GM12878 (cell line): ENCODE data around the gene ADCY9. TPM values are rescaled to one million over a fixed set of nuclear protein-coding genes. Genes with fewer than 3 reads are reported as not detected.

ENCODE experiments used
- ATAC-seq: fragments of 200-7000 bp; cut with Tn5 transposase; 3 replicates; pipeline ENCODE4 v1.9.1; 2020; ENCODE audit warnings: mild to moderate bottlenecking, moderate library complexity
- BruUV-seq: library from RNA; stranded (reverse); fragments of 400-500 nt; replicated peaks from 2 replicates; lab custom pipeline; 2021; lab: Mats Ljungman, UMichigan
- CTCF ChIA-PET: fragments of 300-600 bp; sonication (Branson Sonifier 250); formaldehyde crosslinking; extraction: SDS; loops from one replicate; lab custom pipeline; 2021; ENCODE audit warnings: inconsistent platforms; lab: Yijun Ruan, JAX
- POLR2A ChIA-PET: fragments of 350-600 bp; formaldehyde crosslinking; extraction: SDS; loops from one replicate; lab custom pipeline; 2021; ENCODE audit warnings: inconsistent platforms; lab: Charles Lee
- RAD21 ChIA-PET: fragments of 300-600 bp; sonication (Branson Sonifier 250); formaldehyde crosslinking; loops from one replicate; lab custom pipeline; 2023; ENCODE audit warnings: antibody characterized with exemption; ENCODE audit not compliant: unreplicated experiment; lab: Charles Lee
- SMC1A ChIA-PET: fragments of 300-600 bp; sonication (Branson Sonifier 250); formaldehyde crosslinking; loops from one replicate; lab custom pipeline; 2023; ENCODE audit not compliant: unreplicated experiment, uncharacterized antibody; lab: Charles Lee
- DNase-seq: peaks from one replicate; pipeline ENCODE4 v3.0.0-alpha.2; 2011; ENCODE audit warnings: low read depth, low spot score
- FAIRE-seq: peaks from 3 replicates; lab custom pipeline; 2011; peaks lifted over from hg19 to GRCh38; lab: Jason Lieb, UNC
- H2AFZ ChIP-seq: 2 replicates; pipeline ENCODE4 v1.6.0; 2011; ENCODE audit warnings: low read depth, low read length, control low read depth; ENCODE audit not compliant: control insufficient read depth
- H3K27ac ChIP-seq: 2 replicates; pipeline ENCODE4 v1.5.1; 2011; ENCODE audit warnings: control low read depth; ENCODE audit not compliant: control insufficient read depth, insufficient read depth
- H3K27me3 ChIP-seq, 2 experiments: replicated peaks in 1 of 2; 2 replicates each; pipeline versions ENCODE4 v1.6.0 to v1.6.1; 2011; ENCODE audit warnings: low read length in 1 of 2; ENCODE audit not compliant: control insufficient read depth in 2 of 2, insufficient read depth in 2 of 2
- H3K36me3 ChIP-seq, 2 experiments: 2 replicates each; pipeline ENCODE4 v1.5.1; 2011; ENCODE audit warnings: low read length in 1 of 2; ENCODE audit not compliant: control insufficient read depth in 2 of 2, insufficient read depth in 2 of 2
- H3K4me1 ChIP-seq: 2 replicates; pipeline ENCODE4 v1.6.1; 2011; ENCODE audit warnings: mild to moderate bottlenecking, low read length, moderate library complexity, mixed read lengths; ENCODE audit not compliant: control insufficient read depth, insufficient read depth
- H3K4me2 ChIP-seq: 2 replicates; pipeline ENCODE4 v1.6.0; 2011; ENCODE audit warnings: control low read depth; ENCODE audit not compliant: control insufficient read depth, insufficient read depth
- H3K4me3 ChIP-seq: fragments of 200-600 bp; sonication (generic); 2 replicates; pipeline ENCODE4 v1.5.1; 2016
- H3K79me2 ChIP-seq: 2 replicates; pipeline ENCODE4 v1.6.0; 2011; ENCODE audit warnings: low read length; ENCODE audit not compliant: control insufficient read depth, insufficient read depth
- H3K9ac ChIP-seq: 2 replicates; pipeline ENCODE4 v1.8.0; 2011; ENCODE audit warnings: low read length, control low read depth, mixed read lengths; ENCODE audit not compliant: control insufficient read depth, insufficient read depth
- H3K9me3 ChIP-seq: replicated peaks from 3 replicates; pipeline ENCODE4 v1.5.1; 2011; ENCODE audit warnings: mild to moderate bottlenecking, low read length; ENCODE audit not compliant: control insufficient read depth, insufficient read depth
- H4K20me1 ChIP-seq: 2 replicates; pipeline ENCODE4 v1.6.0; 2011; ENCODE audit not compliant: control insufficient read depth, insufficient read depth
- CEBPZ ChIP-seq: fragments of 150-350 bp; IDR thresholded peaks from 2 replicates; pipeline ENCODE4 v1.6.1; 2016; ENCODE audit warnings: low read depth, low read length
- CHD4 ChIP-seq: fragments of 200-600 bp; sonication (generic); IDR thresholded peaks from 2 replicates; pipeline ENCODE4 v1.6.1; 2016; ENCODE audit warnings: mild to moderate bottlenecking
- CREB1 ChIP-seq: IDR thresholded peaks from 2 replicates; pipeline ENCODE4 v1.6.1; 2012; ENCODE audit warnings: low read depth, mild to moderate bottlenecking, inconsistent platforms
- ETV6 ChIP-seq, 2 experiments: fragments of 450-650 bp in 1 of 2; IDR thresholded peaks in 1 of 2; conservative IDR thresholded peaks in 1 of 2; 2 replicates each; pipeline ENCODE4 v1.6.1; 2014; ENCODE audit warnings: antibody characterized with exemption in 1 of 2, borderline replicate concordance in 1 of 2, low read depth in 1 of 2, mild to moderate bottlenecking in 1 of 2, moderate library complexity in 1 of 2
- HDGF ChIP-seq: fragments of 450-650 bp; IDR thresholded peaks from 2 replicates; pipeline ENCODE4 v1.6.1; 2016; ENCODE audit warnings: antibody characterized with exemption
- HSF1 ChIP-seq: fragments of 150-350 bp; IDR thresholded peaks from 2 replicates; pipeline ENCODE4 v1.6.1; 2014; ENCODE audit warnings: mild to moderate bottlenecking, low read depth, low read length
- MLLT1 ChIP-seq: fragments of 450-650 bp; IDR thresholded peaks from 2 replicates; pipeline ENCODE4 v1.6.1; 2016; ENCODE audit warnings: mild to moderate bottlenecking
- NFYB ChIP-seq: IDR thresholded peaks from 2 replicates; pipeline ENCODE4 v1.6.1; 2011; ENCODE audit warnings: low read depth, mild to moderate bottlenecking, low read length, improper control_type of control experiment, moderate library complexity; ENCODE audit not compliant: insufficient read depth
- POU2F2 ChIP-seq: IDR thresholded peaks from 3 replicates; pipeline ENCODE4 v1.6.1; 2011; ENCODE audit warnings: low read depth, mild to moderate bottlenecking, low read length, borderline replicate concordance
- SIN3A ChIP-seq: IDR thresholded peaks from 2 replicates; pipeline ENCODE4 v1.6.1; 2012; ENCODE audit warnings: low read depth, low read length, improper control_type of control experiment
- SMARCA5 ChIP-seq: fragments of 450-650 bp; IDR thresholded peaks from 2 replicates; pipeline ENCODE4 v1.6.1; 2017; ENCODE audit warnings: mild to moderate bottlenecking
- TBL1XR1 ChIP-seq: IDR thresholded peaks from 2 replicates; pipeline ENCODE4 v1.6.1; 2012; ENCODE audit warnings: low read depth, low read length, improper control_type of control experiment
- ZNF384 ChIP-seq: IDR thresholded peaks from 2 replicates; pipeline ENCODE4 v1.6.1; 2012; ENCODE audit warnings: low read depth, mild to moderate bottlenecking, low read length, improper control_type of control experiment, borderline replicate concordance
- WGBS: methylation state at CpG from one replicate; pipeline ENCODE4 v1.1.6; 2016; ENCODE audit warnings: low lambda C conversion rate; ENCODE audit not compliant: insufficient replicate concordance, insufficient coverage; ENCODE audit errors: missing lambda C conversion rate; 5-methylcytosine and 5-hydroxymethylcytosine counted together
- in situ Hi-C: fragments of 300-500 bp; cut with MboI; formaldehyde crosslinking; loops from 9 replicates; pipeline ENCODE4 v1.14.3; 2018; ENCODE audit warnings: mixed read lengths
- intact Hi-C: fragments of 100-400 bp; cut with micrococcal nuclease; formaldehyde crosslinking; loops from one replicate; pipeline ENCODE4 v1.14.2; 2022; ENCODE audit not compliant: unreplicated experiment
- polyA plus RNA-seq, 11 experiments: library from polyadenylated mRNA; depleted of rRNA in 4 of 11; unstranded in 6 of 11; stranded (reverse) in 5 of 11; fragments of >200 nt; fragmentation: Nextera tagmentation in 4 of 11; fragmentation: Illumina TruSeq in 1 of 11; extraction: Ambion mirVana in 4 of 11; extraction: Trizol in 1 of 11; gene quantifications; 1 replicate in 1 of 11; 2 replicates in 10 of 11; pipeline versions ENCODE4 v1.2.1 to v1.2.3, GENCODE V29; 2011 to 2016; ENCODE audit warnings: inconsistent platforms in 2 of 11, missing spikeins in 2 of 11, low read depth in 1 of 11
- total RNA-seq, 4 experiments: library from RNA; depleted of rRNA in 3 of 4; stranded (reverse); fragments of >200 nt in 3 of 4; fragmentation: Illumina TruSeq in 1 of 4; extraction: Trizol in 1 of 4; gene quantifications; 2 replicates each; pipeline versions ENCODE4 v1.2.1 to v1.2.3, GENCODE V29; 2013 to 2021

ADCY9 gene
- total and polyA plus RNA-seq, 10 of the 15 experiments (the other 5 are each of a cell fraction or from before 2014, with no cell fraction given) = 0.09 to 0.41 (median 0.15) TPM; not detected in 3

- TF ChIP-seq CEBPZ = no peak
- no peak for TF ChIP-seq POU2F2
- TF ChIP-seq, all 136 proteins: peak for 0
Measured at GRCh38 chr16:3946604-3947180, 169.6 kb downstream of the ADCY9 start (continued).

GRCh38 chr16:3945751-3946603, 170.3 kb downstream of the ADCY9 start:
- ChIA-PET POLR2A (no interaction called here), CTCF (no interaction called here), RAD21 (interaction anchor here (0.7 kb wide), 1 partner anchor 452 kb away, joined by 3 read pairs; no protein-coding TSS in a partner anchor), SMC1A (no interaction called here)
- Histone ChIP-seq H3K9me3 (no peaks in the 10 kb centered on the region), H3K4me3 (no peak overlapping the region), H3K79me2 (no peaks in the 10 kb centered on the region), H3K4me2 (no peak overlapping the region), H3K27me3 (no peaks in the 10 kb centered on the region), H2AFZ (no peak overlapping the region), H4K20me1 (no peaks in the 10 kb centered on the region), H3K4me1 (no peaks in the 10 kb centered on the region), H3K27ac (no peak overlapping the region), H3K9ac (no peak overlapping the region), H3K36me3 (no peaks in the 10 kb centered on the region)
- ATAC-seq (no peak), DNase-seq (no peak), FAIRE-seq (no peak)
- no TSS peak for BruUV-seq
- WGBS = 36% methylated on average over 11 of the region's 11 CpGs
- in situ Hi-C loops = no loop called here
- intact Hi-C loops = no loop called here
- TF ChIP-seq HDGF (no peak), ZNF384 (no peak), ETV6 (conservative IDR thresholded peaks at IDR 0.05 in 1 of 2, IDR thresholded peaks at IDR 0.05 in 1 of 2; ENCODE audit: borderline replicate concordance in 1 of 2, low read depth in 1 of 2) (no peak), HSF1 (no peak), TBL1XR1 (no peak), NFYB (no peak), MLLT1 (no peak), CREB1 (no peak), SMARCA5 (no peak), SIN3A (no peak), CHD4 (no peak)
